ENCODE results near the gene APLF. TPM values are rescaled to one million over a fixed set of nuclear protein-coding genes. Genes with fewer than 3 reads are reported as not detected.
"Not testable (repeated sequence)": the region's sequence is repeated elsewhere in the genome, so short reads cannot be mapped to it uniquely, and the experiment has no call there.

Gene APLF
- total RNA-seq, 1 experiment from 2014 or later: 2.4 TPM

DNA sequence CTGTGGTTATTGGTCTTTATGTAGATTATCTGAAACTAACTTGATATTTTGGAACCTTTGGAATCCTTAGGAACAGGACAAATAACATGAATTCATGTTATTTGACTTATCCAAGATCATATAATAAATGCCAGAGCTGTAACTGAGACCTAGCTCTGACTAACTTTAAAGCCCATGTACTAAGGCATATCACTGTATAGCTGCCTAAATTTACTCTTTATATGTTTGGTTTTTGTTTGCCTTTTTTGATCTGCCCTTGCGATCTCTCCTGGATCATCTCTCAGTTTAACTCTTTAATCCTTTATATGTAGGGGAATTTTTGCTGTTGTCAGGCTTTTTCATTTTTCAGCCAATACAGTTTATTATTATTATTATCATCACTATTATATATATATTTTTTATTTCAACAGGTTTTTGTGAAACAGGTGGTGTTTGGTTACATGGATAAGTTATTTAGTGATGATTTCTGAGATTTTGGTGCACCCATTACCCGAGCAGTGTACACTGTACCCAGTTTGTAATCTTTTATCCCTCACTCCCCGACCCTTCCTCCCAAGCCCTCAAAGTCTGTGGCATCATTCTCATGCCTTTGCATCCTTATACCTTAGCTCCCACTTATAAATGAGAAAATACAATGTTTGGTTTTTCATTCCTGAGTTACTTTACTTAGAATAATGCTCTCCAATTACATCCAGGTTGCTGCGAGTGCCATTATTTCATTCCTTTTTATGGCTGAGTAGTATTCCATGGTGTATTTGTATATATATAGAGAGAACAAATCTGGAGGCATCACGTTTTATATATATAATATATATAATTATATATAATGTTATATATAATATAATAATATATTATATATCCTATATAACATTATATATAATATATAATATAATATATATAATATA, 48.9 kb downstream of the APLF start:
- no peaks in the 10 kb centered on the region for H3K27me3 ChIP-seq (ENCODE audit: low read length)
- H3K4me1 ChIP-seq (ENCODE audit: insufficient read depth, low read length): no peaks in the 10 kb centered on the region
- H3K79me2 ChIP-seq (ENCODE audit: low read length): no peaks in the 10 kb centered on the region
- ChIA-PET CTCF (no interaction called here), POLR2A (ENCODE audit: unreplicated experiment) (no interaction called here)
- no peak overlapping the region for H3K9ac ChIP-seq (ENCODE audit: low read length)
- no peak for DNase-seq
- H3K9me2 ChIP-seq (replicated peaks; ENCODE audit: low read length): no peaks in the 10 kb centered on the region
- intact Hi-C loops (cut with micrococcal nuclease): no loop called here
- TF ChIP-seq, protein P1, sequence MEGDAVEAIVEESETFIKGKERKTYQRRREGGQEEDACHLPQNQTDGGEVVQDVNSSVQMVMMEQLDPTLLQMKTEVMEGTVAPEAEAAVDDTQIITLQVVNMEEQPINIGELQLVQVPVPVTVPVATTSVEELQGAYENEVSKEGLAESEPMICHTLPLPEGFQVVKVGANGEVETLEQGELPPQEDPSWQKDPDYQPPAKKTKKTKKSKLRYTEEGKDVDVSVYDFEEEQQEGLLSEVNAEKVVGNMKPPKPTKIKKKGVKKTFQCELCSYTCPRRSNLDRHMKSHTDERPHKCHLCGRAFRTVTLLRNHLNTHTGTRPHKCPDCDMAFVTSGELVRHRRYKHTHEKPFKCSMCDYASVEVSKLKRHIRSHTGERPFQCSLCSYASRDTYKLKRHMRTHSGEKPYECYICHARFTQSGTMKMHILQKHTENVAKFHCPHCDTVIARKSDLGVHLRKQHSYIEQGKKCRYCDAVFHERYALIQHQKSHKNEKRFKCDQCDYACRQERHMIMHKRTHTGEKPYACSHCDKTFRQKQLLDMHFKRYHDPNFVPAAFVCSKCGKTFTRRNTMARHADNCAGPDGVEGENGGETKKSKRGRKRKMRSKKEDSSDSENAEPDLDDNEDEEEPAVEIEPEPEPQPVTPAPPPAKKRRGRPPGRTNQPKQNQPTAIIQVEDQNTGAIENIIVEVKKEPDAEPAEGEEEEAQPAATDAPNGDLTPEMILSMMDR (conservative IDR thresholded peaks at IDR 0.05; ENCODE audit: low read depth, low read length): no peak
- TF ChIP-seq EZH2phosphoT487 (IDR thresholded peaks at IDR 0.05; ENCODE audit: borderline replicate concordance, low read length) (no peak), EZH2 (IDR thresholded peaks at IDR 0.05; ENCODE audit: low read length, unreplicated experiment) (no peak)
- H3K9me3 ChIP-seq (ENCODE audit: low read length): no peaks in the 10 kb centered on the region
- H3K36me3 ChIP-seq (ENCODE audit: low read depth, low read length): no peaks in the 10 kb centered on the region
- no peaks in the 10 kb centered on the region for H3F3A ChIP-seq (ENCODE audit: low read length, unreplicated experiment)
- no peak overlapping the region for H2AFZ ChIP-seq (ENCODE audit: low read length)
- no peak overlapping the region for H3K4me3 ChIP-seq (ENCODE audit: low read length)
- no TSS peak for BruUV-seq (replicated peaks)
- H3K4me2 ChIP-seq (ENCODE audit: low read length): no peak overlapping the region
- H3K27ac ChIP-seq (ENCODE audit: low read length): no peak overlapping the region
- ATAC-seq: no peak
- H4K20me1 ChIP-seq (ENCODE audit: low read length): no peaks in the 10 kb centered on the region

DNA sequence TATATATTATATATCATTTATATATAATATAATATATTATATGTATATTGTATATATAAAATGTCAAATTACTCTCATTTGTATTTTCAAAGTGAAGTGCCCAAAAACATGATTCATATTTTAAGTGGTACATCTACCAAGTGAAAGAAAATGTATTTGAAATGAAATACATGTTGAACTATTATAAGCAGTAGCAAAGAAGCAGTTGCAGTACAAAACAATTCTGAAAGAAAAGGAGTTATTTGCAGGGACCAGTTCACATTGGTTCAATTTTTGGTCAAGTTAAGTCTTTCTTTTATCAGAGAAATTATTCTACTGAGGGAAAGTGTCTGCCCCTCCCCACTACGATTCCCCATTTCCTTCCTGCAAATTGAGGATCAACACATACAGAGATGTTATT, 51.9 kb downstream of the APLF start:
- Histone ChIP-seq H3K9me2 (replicated peaks; ENCODE audit: low read length) (no peaks in the 10 kb centered on the region), H3K4me3 (ENCODE audit: low read length) (no peak overlapping the region), H3K27me3 (ENCODE audit: low read length) (no peaks in the 10 kb centered on the region), H4K20me1 (ENCODE audit: low read length) (no peaks in the 10 kb centered on the region), H3F3A (ENCODE audit: low read length, unreplicated experiment) (no peaks in the 10 kb centered on the region), H3K4me1 (ENCODE audit: insufficient read depth, low read length) (no peaks in the 10 kb centered on the region), H3K36me3 (ENCODE audit: low read depth, low read length) (no peaks in the 10 kb centered on the region), H3K4me2 (ENCODE audit: low read length) (no peak overlapping the region), H3K27ac (ENCODE audit: low read length) (no peak overlapping the region), H2AFZ (ENCODE audit: low read length) (no peak overlapping the region), H3K9me3 (ENCODE audit: low read length) (no peaks in the 10 kb centered on the region), H3K79me2 (ENCODE audit: low read length) (no peaks in the 10 kb centered on the region), H3K9ac (ENCODE audit: low read length) (no peak overlapping the region)
- BruUV-seq (replicated peaks): no TSS peak
- no peak for TF ChIP-seq EZH2 (IDR thresholded peaks at IDR 0.05; ENCODE audit: low read length, unreplicated experiment)
- TF ChIP-seq EZH2phosphoT487 (IDR thresholded peaks at IDR 0.05; ENCODE audit: borderline replicate concordance, low read length): no peak
- TF ChIP-seq, protein P1 (conservative IDR thresholded peaks at IDR 0.05; ENCODE audit: low read depth, low read length): no peak
- ChIA-PET CTCF (no interaction called here), POLR2A (ENCODE audit: unreplicated experiment) (no interaction called here)
- ATAC-seq (no peak), DNase-seq (no peak)
- intact Hi-C loops (cut with micrococcal nuclease): no loop called here

DNA sequence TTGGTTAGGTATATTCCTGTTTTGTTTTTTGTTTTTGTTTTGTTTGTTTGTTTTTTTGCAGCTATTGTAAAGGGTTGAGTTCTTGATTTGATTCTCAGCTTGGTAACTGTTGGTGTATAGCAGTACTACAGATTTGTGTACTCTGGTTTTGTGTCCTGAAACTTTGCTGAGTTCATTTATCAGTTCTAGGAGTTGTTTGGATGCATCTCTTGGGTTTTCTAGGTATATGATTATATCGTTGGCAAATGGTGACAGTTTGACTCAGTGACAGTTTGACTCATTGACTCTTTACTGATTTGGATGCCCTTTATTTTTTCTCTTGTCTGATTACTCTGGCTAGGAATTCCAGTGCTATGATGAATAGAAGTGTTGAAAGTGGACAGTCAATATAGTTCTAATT, 53.7 kb downstream of the APLF start:
- H3K4me1 ChIP-seq (ENCODE audit: insufficient read depth, low read length): no peaks in the 10 kb centered on the region
- H4K20me1 ChIP-seq (ENCODE audit: low read length): no peaks in the 10 kb centered on the region
- no peaks in the 10 kb centered on the region for H3K36me3 ChIP-seq (ENCODE audit: low read depth, low read length)
- H3K27ac ChIP-seq (ENCODE audit: low read length): no peak overlapping the region
- H3K9me3 ChIP-seq (ENCODE audit: low read length): no peaks in the 10 kb centered on the region
- no peak for DNase-seq
- no peaks in the 10 kb centered on the region for H3K79me2 ChIP-seq (ENCODE audit: low read length)
- ATAC-seq: no peak
- no peak overlapping the region for H2AFZ ChIP-seq (ENCODE audit: low read length)
- BruUV-seq (replicated peaks): no TSS peak
- ChIA-PET CTCF (no interaction called here), POLR2A (ENCODE audit: unreplicated experiment) (no interaction called here)
- H3K4me2 ChIP-seq (ENCODE audit: low read length): no peak overlapping the region
- no peak overlapping the region for H3K4me3 ChIP-seq (ENCODE audit: low read length)
- no peaks in the 10 kb centered on the region for H3F3A ChIP-seq (ENCODE audit: low read length, unreplicated experiment)
- H3K9me2 ChIP-seq (replicated peaks; ENCODE audit: low read length): no peaks in the 10 kb centered on the region
- TF ChIP-seq, protein P1 (conservative IDR thresholded peaks at IDR 0.05; ENCODE audit: low read depth, low read length): no peak
- no peak overlapping the region for H3K9ac ChIP-seq (ENCODE audit: low read length)
- intact Hi-C loops (cut with micrococcal nuclease): no loop called here
- no peaks in the 10 kb centered on the region for H3K27me3 ChIP-seq (ENCODE audit: low read length)

DNA sequence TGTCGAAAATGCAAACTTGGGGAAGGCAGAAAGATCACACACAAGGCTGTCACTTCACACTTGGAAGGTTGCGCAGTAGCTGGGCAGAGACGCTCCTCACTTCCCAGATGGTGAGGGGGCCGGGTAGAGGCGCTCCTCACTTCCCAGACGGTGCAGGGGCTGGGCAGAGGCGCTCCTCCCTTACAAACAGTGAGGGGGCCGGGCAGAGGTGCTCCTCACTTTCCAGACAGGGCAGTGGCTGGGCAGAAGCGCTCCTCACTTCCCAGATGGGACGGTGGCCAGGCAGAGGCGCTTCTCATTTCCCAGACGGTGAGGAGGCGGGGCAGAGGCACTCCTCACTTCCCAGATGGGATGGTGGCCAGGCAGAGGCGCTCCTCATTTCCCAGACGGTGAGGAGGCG, 59.6 kb downstream of the APLF start:
- intact Hi-C loops (cut with micrococcal nuclease); H2AFZ ChIP-seq (ENCODE audit: low read length); BruUV-seq (replicated peaks); CTCF ChIA-PET; H3K9me3 ChIP-seq (ENCODE audit: low read length); H3K9me2 ChIP-seq (replicated peaks; ENCODE audit: low read length); H3K4me2 ChIP-seq (ENCODE audit: low read length); H3F3A ChIP-seq (ENCODE audit: low read length, unreplicated experiment); H4K20me1 ChIP-seq (ENCODE audit: low read length); H3K27ac ChIP-seq (ENCODE audit: low read length); H3K36me3 ChIP-seq (ENCODE audit: low read depth, low read length); POLR2A ChIA-PET (ENCODE audit: unreplicated experiment); DNase-seq; ATAC-seq; H3K4me1 ChIP-seq (ENCODE audit: insufficient read depth, low read length); H3K79me2 ChIP-seq (ENCODE audit: low read length); H3K9ac ChIP-seq (ENCODE audit: low read length); H3K27me3 ChIP-seq (ENCODE audit: low read length); H3K4me3 ChIP-seq (ENCODE audit: low read length): not testable (repeated sequence)
